HG03565 (cell line): ENCODE results near the gene LCN12.

Experiments used
- ATAC-seq: cut with Tn5 transposase; IDR thresholded peaks from one replicate; pipeline ENCODE4 v1.9.1; 2021; ENCODE audit warnings: mild to moderate bottlenecking, moderate library complexity; ENCODE audit not compliant: unreplicated experiment

LCN12 gene

DNA sequence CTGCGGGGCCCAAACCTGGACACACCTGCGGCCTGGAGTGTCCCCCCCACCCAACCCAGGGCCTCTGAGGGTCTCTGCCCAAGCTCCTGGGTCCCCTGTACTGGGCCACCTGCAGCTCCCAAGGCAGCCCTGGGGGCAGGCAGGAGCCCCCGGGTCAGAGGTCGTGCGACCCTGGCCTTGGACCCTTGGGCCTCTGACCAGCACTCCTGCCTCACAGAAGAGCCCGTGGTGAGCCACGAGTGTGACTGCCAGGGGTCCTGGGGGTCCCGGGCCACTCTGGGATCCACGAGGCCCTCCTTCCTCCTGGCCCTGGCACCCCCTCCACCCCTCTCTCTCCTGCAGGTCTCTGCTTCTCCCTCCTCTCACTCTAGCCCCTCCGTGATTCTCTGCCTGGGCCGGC lies 20.3 kb downstream of the LCN12 start:
- ATAC-seq: no peak

GRCh38 chr9:136972743-136973142 lies 20.7 kb downstream of the LCN12 start:
- no peak for ATAC-seq

GRCh38 chr9:136973618-136974617 lies 21.8 kb downstream of the LCN12 start:
- no peak for ATAC-seq

DNA sequence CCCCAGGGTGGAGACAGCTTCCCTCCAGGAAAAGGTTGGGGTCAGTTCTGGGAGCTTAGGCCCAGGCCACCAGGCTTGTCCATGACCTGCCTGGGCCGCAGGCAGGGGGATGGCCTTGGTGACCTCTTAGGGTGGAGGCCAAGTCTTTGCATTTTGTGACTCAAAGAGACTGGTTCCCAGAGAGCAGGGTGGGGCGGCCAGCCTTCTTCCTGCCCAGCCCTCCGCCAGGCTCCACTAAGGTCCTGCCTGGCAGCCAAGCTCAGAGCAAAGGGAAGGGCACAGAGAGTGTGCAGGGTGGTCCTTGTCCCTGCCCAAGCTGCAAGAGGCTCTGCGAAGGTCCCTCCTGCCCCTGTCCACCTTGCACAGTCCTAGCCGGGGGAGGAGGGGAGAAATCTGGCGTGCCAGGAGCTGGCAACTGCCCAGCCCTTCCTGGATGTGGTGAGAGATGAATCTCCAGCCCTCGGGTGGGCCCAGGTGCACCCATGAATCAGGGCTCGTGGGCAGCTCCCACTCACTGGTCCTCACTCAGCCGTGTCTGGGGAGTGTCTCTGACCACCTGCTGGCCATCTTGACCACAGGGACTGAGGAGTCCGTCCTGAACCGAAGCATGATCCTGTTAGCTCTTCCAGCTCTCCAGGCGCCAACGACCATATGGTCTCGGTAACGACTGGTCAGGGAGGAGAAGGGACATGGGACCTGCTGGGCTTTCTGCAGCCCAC lies 22.9 kb downstream of the LCN12 start:
- ATAC-seq: no peak

DNA sequence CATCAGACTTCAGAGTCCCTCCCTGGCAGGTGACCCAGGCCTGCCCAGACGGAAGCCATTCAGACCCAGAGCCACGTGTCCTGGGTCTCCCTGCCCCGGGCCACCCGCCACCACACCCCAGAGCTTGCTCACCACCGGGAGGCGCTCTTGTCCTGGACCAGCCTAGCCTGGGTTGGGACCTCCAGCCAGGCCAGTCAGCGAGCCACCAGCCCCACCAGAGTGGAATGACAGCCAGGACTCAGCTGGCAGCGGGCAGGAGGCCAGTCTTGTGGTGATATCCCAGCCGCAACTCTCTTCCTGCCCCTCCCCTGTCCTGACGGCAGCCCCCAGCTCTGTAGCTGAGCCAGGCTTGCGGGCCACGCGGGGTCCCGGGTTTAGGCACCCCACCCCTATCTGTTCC lies 23.6 kb downstream of the LCN12 start:
- ATAC-seq: no peak

DNA sequence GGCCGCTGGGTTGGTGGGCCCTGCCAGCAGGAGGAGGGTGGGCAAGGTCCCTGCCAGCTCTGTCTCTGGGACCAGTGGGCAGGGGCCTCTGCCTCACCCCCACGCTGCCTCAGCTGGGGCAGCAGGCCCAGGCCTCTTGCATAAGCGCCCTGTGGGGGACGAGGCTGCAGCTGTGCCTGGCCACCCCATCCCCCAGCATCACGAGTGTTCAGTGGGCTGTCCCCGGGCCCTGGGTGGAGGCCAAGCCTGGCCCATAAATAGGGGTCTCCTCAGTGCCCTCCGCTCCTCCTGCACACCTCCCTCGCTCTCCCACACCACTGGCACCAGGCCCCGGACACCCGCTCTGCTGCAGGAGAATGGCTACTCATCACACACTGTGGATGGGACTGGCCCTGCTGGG lies 25.1 kb downstream of the LCN12 start, which contains the start of gene PTGDS:
Gene PTGDS, plus strand, starts transcription at position 282 of the 400 bp plus-strand sequence. Its CDS starts 75 bp downstream, at position 357.
- no peak for ATAC-seq

- no peak for ATAC-seq
Measured at GRCh38 chr9:136977649-136978072, 25.6 kb downstream of the LCN12 start.

DNA sequence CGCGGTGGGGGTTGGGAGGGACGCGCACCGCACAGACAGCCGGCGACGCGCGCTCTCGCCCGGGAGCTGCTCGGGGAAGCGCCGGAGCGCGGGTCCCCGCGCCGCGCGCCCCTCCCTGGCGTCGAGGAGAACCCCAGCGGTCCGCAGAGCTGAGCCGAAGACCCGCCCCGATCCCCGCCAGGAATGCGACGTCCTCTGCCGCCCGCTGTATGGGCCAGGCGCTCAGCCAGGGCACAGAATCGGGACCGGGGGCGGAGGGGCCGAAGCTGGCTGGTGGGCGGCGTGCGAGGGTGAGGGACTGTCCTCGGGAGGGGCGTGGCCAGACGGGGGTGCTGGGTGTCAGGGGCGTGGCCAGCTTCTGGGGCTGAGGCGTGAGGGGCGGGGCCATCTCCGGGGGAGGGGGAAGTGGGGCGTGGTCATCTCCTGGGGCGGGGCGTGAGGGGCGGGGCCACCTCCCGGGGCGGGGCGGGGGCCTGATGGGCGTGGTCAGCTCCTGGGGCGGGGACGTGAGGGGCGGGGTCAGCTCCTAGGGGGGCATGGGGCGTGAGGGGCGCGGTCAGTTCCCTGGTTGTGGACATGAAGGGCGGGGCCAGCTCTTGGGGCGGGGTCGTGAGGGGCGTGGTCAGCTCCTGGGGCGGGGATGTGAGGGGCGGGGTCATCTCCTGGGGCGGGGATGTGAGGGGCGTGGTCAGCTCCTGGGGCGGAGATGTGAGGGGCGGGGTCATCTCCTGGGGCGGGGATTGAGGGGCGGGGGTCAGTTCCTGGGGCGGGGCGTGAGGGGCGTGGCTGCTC lies 26.2 kb downstream of the LCN12 start:
- ATAC-seq: no peak

DNA sequence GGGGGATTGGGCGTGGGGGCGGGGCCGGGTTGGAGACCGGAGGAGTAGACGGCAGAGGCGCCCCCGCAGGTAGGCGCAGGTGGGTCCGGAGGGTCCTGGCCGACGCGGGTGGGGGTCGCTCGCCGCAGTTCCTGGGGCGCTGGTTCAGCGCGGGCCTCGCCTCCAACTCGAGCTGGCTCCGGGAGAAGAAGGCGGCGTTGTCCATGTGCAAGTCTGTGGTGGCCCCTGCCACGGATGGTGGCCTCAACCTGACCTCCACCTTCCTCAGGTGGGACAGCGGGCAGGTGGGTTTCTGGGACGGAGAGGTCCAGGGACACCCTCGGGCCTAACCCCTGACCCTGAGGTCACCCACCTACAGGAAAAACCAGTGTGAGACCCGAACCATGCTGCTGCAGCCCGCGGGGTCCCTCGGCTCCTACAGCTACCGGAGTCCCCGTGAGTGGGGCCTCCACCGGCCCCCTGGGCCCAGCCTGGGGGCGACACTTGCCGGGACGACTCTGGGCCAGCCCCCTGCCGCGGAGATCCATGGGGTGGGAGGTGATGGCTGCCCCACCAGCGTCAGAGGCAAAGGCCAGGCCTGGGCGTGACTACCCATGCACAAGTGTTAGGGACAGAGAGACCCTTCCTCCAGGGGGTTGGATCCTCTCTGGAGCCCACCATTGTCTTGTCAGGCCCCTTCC lies 26.9 kb downstream of the LCN12 start:
- ATAC-seq: no peak

GRCh38 chr9:136979769-136980587 lies 27.9 kb downstream of the LCN12 start:
- ATAC-seq: no peak

- ATAC-seq: no peak
Measured at GRCh38 chr9:136980669-136981478, 28.8 kb downstream of the LCN12 start.

DNA sequence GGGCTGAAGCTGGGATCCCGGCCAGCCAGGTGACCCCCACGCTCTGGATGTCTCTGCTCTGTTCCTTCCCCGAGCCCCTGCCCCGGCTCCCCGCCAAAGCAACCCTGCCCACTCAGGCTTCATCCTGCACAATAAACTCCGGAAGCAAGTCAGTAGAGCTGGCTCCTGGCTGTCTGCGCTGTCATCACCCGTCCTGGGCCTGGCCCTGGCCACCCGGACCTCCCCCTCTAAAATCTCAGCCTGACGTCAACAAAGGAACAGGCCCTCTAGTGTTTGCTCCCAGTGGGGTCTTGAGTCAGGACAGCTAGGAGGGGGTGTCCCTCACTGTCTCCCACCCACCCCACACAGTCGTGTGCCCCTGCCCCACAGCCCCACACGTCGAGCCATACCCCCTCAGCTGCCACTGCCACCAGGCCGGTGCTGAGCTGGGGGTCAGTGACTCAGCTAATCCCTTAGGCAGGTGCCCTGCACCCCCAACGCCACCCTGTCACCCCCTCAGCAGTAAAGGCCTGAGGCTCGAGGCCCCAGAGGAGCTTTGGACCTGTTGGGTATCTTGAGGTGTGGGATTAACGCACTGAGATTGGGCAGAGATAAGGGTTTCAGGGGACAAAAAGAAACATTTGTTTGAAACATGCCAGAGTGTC lies 29.6 kb downstream of the LCN12 start:
- no peak for ATAC-seq

DNA sequence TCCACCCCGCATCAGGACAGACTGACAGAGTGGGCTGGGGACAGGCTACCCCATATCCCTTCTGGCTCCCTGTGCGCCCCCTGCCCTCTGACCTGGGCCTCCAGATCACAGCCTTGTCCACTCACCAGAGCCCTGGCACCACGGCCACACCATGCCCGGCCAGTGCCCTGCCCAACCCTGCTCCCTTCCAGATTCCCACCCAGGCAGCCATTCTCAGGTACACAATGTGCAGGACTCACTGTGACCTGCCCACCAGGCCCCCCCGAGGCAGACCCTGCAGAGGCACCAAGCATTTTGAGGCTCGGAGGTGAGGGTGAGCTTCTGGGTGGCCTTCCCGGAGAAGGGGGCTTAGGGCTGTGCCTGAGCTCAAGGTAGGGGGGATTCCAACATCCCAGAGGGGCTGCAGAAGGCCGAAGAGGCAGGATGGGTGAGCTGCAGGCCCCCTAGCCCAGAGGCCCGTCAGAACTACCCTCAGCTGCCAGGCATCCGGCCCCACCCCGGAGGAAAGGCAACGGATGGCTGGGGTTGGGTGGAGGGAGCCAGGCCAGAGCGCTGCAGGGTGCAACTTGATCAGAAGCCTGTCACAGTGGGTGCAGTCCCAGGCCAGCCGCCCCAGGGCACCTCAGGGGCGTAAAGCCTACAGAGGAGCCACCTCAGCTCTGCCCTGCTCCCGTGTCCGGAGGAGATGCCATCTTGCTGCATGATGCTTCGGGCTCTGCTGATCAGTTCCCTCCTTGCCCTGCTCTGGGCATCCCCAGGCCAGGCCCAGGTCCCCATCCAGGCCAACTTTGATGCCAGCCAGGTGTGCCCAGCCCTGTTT lies 30.4 kb downstream of the LCN12 start, which contains the start of gene LCNL1:
Gene LCNL1, plus strand, starts transcription at position 762 of the 820 bp plus-strand sequence. CDS start 594 bp downstream, outside the sequence.
- ATAC-seq: no peak

GRCh38 chr9:136983167-136983566 lies 31.1 kb downstream of the LCN12 start:
- ATAC-seq: no peak

- no peak for ATAC-seq
Measured at GRCh38 chr9:136983656-136984314, 31.7 kb downstream of the LCN12 start.

DNA sequence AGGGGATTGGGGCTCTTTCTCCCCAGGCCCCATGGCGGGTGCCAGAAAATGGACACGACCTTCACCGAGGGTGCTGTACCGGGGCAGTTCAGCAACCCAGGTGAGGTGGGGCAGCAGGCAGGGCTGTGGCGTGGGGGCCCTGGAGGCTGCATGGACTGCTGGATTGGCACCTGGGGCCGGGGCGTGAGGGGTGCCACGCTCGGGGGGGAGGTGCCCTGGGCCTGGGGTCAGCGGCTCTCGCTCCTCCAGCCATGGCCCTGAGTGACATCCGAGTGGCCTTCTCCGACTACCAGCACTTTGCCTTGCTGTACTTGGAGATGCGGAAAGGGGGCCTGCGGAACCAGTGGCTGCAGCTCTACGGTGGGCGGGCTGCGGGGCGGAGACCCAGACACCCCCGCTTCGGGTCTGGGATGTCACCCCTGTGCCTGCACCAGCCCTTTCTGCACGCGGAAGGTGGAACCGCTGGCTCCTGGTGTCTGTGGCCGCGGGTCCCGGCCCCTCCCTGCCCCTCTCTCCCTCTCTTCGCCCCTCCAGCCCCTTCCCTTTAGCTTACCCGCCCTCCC lies 32.5 kb downstream of the LCN12 start:
- ATAC-seq: no peak
